GM21737 (cell line): Measurements from ENCODE around the gene PSTPIP2.
"Not testable (repeated sequence)": the region's sequence is repeated elsewhere in the genome, so short reads cannot be mapped to it uniquely, and the experiment has no call there.

Experiments
- ATAC-seq: cut with Tn5 transposase; IDR thresholded peaks from one replicate; pipeline ENCODE4 v1.9.1; 2021; ENCODE audit warnings: mild to moderate bottlenecking, moderate library complexity; ENCODE audit not compliant: unreplicated experiment

The PSTPIP2 gene

DNA sequence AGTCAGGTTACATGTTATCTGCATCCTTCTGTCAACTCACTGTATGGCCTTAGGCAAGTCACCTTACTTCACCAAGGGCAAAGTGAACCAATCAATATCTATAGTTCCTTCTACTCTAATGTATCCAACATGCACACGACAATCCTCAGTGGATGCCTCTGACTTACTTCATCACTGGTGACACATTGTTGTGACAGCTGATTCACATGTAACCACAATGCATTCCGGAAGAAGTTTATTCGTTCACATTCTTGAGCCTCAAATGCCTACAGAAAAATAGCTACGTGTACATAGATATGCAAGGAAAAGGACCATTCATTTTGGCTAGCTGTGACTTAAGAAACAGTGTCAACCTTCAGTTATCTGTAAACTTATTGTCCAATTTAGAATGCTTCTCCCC lies 78.6 kb downstream of the PSTPIP2 start:
- ATAC-seq: no peak

DNA sequence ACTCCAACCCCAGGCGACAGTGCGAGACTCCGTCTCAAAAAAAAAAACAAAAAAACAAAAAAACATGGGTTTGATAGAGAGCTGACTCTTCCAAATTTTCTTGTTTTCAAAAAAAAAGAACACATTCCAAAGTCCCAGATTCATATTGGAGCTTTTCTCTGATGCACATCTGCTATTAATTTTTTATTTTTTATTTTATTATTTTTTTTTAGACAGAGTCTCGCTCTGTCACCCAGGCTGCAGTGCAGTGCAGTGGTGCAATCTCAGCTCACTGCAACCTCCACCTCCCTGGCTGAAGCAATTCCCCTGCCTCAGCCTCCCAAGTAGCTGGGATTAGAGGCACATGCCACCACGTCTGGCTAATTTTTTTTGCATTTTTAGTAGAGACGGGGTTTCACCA lies 79.5 kb downstream of the PSTPIP2 start:
- not testable (repeated sequence) for ATAC-seq

DNA sequence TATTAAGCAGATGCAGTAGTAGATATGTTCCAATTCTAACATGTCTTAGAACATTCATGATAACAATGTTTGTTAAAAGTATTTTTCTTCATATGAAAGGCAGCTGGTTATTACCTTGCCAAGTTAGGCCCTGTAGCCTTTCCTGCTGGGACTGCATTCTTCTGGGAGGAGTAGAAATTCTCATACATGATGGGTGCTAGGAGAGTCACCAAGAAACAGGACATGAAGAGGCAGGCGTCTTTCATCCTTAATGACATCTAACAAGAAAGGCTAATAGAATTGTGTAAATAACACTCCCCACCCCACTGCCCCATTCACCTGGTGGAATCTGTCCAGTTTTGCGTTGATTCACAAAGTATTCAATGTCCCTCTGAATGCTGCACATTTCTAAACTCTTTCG lies 80.3 kb downstream of the PSTPIP2 start:
- ATAC-seq: no peak

DNA sequence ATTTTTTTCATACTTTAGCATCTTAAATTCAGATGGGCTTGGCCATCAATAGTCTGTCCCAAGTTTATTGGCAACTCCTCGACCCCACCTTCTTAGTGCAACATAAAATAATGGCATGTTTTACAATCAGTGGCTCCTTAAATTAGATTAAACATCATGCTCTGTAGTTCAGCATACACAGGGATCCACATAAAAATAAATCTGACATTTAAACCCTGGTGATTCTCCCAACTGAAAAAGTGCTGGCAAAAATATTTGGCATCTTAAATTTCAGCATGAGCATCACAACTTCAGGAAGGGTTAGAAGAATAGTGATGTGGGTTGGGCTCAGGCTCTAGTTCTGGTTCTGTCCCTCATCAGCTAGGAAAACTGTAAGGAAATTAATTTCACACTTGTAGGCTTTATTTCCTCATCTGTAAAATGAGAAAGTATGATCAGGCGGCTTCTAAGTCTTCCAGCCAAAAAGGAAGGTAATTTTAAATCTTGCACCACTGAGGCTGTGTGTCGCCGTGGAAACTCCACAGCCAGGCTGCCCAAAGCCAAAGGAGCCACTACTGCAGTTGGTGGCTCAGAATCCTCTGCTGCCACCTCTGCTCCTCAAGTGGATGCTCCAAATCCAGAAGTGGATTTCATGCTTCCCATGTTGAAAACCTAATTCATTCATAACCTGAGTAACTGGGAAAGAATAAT lies 87.4 kb downstream of the PSTPIP2 start:
- no peak for ATAC-seq

DNA sequence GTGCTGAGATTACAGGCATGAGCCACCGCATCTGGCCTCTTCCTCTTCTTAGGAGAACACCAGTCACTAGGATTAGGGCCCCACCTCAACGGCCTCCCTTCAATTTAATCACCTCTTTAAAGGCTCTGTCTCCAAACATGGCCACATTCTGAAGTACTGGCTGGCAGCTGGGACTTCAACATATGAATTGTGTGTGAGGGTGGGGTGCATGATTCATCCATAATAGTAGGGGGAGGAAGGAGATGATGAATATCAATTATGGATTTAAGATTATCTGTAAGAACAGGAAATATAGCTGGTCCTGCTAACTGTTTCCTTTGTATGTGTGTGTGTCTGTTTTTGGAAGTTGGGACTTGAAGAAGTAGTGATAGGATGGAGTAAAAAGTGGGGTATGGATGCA lies 90.2 kb downstream of the PSTPIP2 start:
- ATAC-seq: no peak

DNA sequence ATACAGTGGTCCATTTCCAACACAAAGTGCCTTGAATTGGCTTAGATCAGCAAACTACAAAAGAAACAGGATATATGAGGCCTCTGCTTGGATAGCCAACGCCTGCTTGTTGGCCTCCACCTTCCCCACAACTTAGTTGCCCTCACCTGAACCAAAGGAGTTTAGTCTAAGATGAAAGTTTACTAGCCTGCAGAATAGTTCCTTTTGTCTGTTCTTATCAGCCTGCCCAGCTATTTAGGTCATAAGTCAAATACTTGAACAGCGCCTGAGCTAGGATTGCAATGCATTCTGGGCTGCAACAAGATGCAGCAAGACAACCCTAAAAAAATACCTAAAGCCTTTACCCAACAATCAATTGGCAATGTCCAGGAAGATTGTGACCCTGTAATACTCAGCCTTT lies 91.8 kb downstream of the PSTPIP2 start:
- no peak for ATAC-seq

DNA sequence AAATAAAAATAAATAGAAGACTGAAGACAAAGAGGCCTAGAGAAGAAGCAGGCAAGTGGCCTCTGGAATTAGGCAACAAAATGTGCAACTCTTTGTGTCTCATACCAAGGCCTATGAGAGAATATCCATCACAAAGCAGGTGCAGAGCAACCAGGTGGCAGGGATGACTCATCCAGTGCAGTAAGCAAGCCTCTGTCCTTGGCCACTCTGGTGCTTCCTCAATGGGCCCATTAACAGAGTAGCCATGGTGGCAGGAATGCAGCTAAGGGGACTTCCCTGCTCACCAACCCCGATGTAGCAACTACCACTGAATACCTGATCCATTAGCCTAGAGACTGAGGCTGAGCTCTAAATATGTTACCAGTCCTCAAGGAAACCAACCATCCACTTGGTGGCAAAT lies 94.0 kb downstream of the PSTPIP2 start:
- no peak for ATAC-seq

DNA sequence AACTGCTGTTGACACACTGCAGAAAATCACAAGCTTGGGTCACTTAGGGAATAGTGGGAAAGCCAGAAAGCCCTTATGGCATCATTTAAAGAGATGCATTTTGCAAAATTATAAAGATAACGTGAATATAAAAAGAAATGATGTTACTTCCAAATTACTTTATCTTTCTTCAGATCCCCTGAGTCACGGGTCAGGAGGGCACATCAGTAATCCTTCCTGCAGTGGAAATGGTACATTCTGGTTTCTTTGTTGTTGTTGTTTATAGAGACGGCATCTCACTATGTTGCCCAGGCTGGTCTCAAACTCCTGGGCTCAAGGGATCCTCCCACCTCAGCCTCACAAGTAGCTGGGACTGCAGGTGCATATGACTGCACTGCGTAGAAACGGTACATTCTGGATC lies 95.1 kb downstream of the PSTPIP2 start:
- ATAC-seq: no peak

DNA sequence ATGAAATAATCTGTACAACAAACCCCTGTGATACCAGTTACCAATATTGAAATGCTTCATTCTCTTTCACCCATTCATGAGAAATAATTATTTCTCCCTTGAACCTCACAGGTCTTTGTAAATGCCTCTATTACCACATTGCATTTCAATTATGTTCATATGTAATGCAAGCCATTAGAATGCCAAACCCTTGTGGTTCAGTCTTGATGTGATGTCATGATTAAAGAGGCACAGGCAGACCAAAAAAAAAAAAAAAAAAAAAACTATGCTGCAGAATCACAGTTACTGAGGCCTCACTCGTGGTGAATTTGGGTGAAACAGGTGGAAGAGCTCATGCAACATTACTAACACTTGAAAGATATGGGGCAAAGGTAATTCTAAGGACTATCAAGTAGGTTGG lies 95.5 kb downstream of the PSTPIP2 start:
- no peak for ATAC-seq

DNA sequence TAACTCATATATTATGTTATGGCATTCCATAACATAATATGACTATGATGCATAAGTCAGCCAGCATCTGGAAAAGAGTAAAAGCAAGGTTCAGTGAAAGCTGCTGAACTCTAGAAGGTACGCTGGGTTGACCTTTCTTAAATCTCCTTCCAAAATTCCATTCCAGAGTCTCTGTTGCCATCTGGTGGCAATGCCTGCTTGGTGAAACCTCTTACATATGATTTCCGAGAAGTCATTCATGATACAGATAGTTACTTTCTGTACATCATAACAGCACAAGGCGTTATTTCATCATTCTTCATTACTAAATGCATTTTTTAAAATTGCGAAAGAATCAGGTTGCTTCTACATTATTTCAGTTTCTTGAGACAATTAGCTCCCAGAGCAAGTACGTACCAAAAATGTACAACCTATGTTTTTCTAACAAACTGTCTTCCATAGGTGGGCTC lies 97.9 kb downstream of the PSTPIP2 start:
- no peak for ATAC-seq

DNA sequence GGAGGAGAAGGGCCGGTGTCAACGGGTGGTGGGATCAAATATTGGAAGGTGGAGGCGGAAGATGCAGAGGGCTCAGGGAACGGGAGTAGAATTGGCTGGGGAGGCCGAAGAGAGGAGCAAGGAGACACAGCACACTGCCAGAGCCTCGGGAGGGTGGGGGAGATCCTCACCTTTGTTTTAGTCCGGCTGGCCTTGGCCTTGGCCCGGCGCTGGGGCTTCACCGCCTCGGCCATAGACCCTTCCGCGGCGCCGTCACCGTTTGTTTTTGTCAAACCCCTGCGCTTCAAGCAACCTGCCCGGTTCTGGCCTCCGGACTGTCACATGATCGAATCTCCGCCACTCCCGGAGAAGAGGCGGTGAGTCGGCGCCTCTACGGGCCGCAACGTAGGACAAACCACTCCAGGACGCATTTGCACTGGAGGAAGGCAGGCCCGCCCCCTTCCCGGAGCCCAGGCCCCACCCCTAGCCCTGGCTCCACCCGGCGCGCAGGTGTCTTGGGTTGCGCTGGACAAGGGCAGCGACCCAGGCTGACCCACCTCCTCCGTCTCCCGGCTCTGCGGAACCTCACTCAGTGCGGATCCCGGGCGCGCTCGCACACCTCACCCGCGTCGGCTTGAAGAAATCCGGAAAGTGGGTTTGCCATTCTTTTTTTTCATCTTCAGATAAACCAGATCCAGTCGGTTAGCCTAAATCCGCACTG lies 104.9 kb downstream of the PSTPIP2 start, which contains the start of gene EPG5:
Gene EPG5, minus strand, starts transcription at position 323 of the 700 bp plus-strand sequence. Its CDS starts 90 bp downstream, at position 233.
- peak; percentile 97 for ATAC-seq

DNA sequence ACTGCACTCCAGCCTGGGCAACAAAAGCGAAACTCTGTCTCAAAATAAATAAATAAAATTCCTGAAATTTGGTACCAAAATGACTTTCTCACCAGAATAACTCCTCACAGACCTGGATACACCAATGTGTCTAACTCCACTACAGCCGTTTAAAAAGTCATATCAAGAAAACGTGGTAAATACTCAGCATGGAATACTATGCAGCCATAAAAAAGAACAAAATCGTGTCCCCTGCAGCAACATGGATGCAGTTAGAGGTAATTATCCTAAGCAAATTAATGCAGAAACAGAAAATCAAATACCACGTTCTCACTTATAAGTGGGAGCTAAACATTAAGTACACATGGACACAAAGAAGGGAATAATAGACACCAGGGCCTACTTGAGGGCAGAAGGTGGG lies 107.1 kb downstream of the PSTPIP2 start:
- not testable (repeated sequence) for ATAC-seq

DNA sequence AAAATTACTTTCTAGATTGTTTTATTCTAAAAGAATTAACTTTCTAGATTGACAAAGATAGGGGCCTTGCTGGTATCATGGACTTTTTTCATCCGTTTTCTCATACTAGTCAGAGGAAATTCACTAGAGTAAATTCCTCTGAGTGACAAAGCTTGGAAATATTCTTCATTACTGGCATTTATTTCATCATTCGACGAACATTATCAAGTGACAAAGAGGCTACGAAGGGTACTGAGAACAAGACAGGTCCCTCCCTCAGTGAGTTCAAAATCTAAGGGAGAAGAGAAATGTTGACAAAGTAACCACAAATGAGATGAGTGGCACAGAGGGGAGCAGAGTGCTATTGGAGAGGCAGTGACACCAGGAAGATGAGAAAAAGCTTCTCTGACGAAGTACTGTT lies 109.2 kb downstream of the PSTPIP2 start:
- ATAC-seq: no peak

DNA sequence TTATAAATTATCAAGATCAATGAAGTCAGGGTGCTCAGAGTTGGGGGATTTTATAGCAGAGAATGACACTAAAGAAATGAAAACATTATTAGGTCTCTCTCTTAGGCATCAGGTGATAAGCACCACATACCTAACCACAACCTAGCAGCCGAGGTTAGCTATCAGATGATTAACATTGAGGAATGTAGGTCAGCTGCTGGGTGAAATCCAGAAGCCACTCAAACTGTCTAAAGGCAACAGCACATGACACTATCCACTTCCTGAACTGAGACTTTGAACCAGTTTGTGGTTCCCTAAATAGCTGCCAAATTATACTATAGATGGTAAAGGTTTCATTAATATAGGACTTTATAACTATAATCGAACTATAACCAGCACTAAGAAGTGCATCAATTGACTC lies 109.6 kb downstream of the PSTPIP2 start:
- ATAC-seq: no peak

DNA sequence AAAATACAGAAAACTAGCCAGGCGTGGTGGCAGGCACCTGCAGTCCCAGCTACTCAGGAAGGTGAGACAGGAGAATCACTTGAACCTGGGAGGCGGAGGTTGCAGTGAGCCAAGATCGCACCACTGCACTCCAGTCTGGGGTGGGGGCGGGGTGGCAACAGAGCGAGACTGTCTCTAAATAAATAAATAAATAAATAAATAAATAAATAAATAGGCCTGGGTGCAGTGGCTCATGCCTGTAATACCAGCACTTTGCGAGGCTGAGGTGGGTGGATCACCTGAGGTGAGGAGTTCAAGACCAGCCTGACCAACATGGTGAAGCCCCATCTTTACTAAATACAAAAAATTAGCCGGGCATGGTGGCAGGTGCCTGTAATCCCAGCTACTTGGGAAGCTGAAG lies 112.6 kb downstream of the PSTPIP2 start:
- ATAC-seq: not testable (repeated sequence)

DNA sequence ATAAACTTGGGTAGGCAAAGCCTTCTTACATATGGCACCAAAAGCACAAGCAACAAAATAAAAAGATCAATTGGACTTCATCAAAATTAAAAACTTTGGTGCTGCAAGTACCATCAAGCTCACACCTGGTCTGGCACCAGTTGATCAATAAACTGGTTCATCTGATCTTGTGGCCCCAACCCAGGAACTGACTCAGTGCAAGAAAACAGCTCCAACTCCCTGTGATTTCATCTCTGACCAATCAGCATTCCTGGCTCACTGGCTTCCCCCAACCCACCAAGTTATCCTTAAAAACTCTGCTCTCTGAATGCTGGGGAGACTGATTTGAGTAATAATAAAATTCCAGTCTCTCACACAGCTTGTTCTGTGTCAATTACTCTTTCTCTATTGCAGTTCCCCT lies 113.3 kb downstream of the PSTPIP2 start:
- ATAC-seq: no peak

DNA sequence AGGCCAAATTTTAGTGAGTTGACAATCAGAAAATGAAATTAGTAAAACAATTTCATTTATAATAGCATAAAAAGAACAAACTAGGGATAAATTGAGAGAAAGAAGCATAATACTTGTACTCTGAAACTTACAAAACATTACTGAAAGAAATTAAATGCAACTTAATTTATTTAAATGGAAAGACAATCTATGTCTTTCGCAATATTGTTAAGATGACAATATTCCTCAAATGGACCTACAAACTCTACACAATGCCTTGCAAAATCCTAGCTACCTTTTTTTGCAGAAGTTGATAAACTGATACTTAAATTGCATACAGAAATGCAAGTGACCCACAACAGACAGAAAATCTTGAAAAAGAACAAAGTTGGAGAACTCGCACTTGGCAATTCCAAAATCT lies 114.0 kb downstream of the PSTPIP2 start:
- no peak for ATAC-seq

DNA sequence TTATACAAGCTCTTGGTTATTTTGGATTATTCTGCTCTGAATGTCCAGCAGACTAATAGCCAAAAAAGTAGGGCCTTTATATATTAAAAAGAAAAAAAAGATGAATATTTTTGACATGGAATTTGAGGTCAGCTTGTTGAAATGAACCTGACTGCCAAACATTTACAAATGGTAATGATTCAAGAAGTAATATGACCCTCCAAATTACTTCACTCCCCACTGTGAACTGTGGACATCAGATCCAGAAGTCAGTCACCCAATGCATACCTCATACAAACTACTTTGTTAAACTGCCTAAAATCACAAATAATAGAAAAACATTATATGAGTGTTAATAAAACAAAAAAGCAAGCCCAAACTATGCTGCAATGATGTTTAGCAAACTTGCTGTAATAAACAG lies 115.0 kb downstream of the PSTPIP2 start:
- ATAC-seq: no peak

DNA sequence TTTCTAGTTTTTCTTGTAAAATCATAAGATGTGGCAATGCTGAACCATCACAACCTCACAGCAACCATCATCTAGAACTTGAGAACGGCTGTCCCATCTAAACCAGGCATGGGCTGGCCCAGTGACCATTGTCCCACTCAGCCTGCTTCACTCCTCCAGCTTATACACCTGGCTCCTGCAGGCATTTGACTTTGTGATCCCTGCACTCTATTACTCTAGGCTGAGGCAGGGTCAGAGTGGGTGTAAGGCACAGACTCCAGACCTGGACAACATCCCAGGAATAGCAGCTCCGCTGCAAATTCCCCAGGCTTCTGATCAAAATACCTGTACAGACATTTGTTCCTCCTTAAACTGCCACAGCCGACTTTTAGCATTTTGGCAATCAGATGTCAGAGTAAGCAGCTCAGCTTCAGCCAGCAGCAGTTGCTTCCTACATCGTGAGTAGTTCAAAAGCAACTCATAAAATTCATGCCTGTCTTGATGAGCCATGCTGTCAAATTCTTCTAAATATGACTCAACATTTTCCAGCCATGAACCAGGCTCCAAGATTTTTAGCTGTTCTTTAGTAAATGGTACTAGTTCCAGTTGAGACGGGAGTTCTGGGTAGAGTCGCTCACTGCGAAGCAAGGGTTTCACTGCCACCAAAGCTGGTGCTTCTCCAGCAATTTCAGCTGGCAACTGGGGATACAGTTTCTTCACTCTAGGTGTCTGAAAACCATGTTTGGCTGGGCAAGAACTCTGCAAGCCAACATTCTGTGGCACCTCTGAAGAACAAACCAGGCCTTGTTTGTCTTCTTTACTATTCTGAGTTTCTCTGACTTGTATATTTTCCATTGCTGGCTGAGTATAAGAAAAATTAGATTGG lies 117.8 kb downstream of the PSTPIP2 start:
- ATAC-seq: no peak

DNA sequence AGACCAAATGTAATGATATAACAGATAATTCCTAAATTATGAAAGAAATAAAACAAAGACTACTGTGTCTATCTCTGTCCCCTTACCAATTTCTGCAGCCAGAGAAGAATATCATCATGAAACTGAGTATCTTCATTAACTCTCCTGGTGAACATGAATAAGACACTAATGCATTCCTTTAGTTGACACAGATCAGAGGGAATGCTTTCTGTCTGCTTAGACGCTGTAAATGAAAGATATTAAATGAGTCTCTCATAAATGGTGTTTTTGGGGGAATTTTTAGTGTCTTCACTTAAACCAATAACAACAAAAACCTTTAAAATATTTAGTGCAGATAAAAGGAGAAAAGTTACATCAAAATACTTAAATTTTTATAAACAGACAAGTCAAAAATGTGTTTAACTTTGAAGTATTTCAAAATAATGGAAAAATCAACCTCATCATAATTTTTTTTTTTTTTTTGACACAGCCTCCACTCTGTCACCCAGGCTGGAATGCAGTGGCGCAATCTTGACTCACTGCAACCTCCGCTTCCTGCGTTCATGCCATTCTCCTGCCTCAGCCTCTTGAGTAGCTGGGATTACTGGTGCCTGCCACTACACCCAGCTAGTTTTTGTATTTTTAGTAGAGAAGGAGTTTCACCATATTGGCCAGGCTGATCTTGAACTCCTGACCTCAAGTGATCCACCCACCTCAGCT lies 120.9 kb downstream of the PSTPIP2 start:
- no peak for ATAC-seq

DNA sequence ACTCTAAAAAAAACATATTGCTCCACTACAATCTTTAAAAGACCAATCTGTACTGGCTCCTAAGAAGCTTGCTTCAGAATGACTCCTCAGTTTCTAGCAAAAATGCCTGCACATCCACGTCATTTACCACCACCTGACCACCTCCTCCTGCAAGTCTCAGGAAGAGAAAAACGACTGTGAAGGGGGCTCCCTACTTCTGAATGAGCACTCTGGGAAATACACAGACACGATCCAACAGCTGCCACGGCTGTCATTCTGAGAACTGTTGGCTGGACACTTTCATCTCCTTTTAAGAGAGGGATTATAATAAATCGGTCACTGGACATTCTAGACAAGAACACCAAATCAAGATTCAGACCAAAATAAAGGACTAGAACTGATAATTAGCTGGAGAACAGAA lies 126.4 kb downstream of the PSTPIP2 start:
- ATAC-seq: no peak
